Fibroblast of lung (primary cell): ENCODE results near the gene FABP6.
"Not testable (repeated sequence)": the region's sequence is repeated elsewhere in the genome, so short reads cannot be mapped to it uniquely, and the experiment has no call there.

Experiments used
- CTCF ChIP-seq, 2 donors: IDR thresholded peaks in 1 of 2; conservative IDR thresholded peaks in 1 of 2; 1 replicate in 1 of 2; 2 replicates in 1 of 2; pipeline ENCODE4 v1.5.1; 2011 to 2012; ENCODE audit warnings: low read length in 2 of 2, control low read depth in 1 of 2, inconsistent platforms in 1 of 2, low read depth in 1 of 2, mild to moderate bottlenecking in 1 of 2
- EZH2 ChIP-seq: IDR thresholded peaks from 2 replicates; pipeline ENCODE4 v1.5.1; 2012; ENCODE audit warnings: low read length, control low read depth, mild to moderate bottlenecking; ENCODE audit errors: missing control alignments

DNA sequence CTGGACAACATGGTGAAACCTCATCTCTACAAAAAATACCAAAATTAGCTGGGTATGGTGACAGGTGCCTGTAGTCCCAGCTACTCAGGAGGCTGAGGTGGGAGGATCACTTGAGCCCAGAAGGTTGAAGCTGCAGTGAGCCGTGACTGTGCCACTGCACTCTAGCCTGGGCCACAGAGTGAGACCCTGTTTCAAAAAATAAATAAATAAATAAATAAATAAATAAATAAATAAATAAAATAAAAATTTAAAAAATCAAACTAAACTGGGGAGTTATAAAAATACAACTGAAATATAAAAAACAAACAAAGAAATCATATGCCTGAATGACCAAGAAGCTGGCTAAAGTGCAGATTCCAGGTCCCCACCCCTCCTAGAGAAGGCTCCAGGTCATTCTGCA is 20.3 kb downstream of the FABP6 start:
- TF ChIP-seq EZH2; CTCF (conservative IDR thresholded peaks at IDR 0.05 in 1 of 2, IDR thresholded peaks at IDR 0.05 in 1 of 2; ENCODE audit: low read depth in 1 of 2, low read length in 2 of 2): not testable (repeated sequence)
